ENCODE data around the gene UBL5.
"Not testable (repeated sequence)": the region's sequence is repeated elsewhere in the genome, so short reads cannot be mapped to it uniquely, and the experiment has no call there.

UBL5 gene

DNA sequence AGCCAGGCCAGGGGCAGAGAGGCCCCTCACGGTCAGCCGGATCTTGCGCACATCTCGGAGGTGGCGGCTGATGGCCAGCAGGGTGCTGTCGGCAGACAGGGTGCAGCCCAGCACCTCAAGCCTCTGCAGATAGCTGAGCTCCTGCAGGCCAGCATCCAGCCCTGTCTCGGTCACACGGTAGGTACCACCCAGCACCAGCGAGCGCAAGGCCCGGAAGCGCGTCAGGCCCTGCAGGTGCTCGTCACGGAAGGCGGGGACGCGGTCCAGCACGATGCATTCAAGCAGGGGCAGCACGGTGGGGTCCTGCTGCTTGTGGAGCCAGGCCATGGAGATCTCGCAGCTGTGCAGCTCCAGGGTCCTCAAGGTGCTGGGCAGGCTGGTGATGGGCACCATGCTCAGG is 16.6 kb upstream of the UBL5 start:
- no peak for DNase-seq (ENCODE audit: low read depth in 2 of 2)

DNA sequence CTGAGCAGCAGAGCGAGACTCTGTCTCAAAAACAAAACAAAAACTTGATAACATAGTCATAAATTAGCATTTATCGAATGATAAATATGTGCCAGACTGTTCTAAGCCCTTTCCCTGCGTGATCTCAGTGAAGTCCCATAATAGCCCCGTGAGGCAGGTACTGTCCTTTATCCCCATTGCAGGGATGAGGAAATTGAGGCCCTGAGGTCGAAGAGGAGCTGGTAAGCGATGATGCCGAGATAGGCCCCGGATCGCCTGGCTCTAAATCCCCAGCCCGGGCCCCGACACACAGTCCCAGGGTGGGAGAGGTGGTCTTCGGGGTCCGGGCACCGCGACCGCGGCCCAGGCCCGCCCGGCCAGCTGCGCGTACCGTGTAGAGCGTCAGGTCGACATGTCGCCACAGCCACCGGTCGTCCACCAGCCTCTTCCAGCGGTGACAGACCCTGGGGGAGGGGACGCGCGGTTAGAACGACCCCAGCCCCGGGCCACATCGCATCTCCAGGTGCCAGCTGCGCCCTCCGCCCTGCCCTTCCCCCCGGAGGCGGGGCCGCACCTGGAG is 9.5 kb upstream of the UBL5 start:
- DNase-seq (ENCODE audit: low read depth in 2 of 2) = no peak

DNA sequence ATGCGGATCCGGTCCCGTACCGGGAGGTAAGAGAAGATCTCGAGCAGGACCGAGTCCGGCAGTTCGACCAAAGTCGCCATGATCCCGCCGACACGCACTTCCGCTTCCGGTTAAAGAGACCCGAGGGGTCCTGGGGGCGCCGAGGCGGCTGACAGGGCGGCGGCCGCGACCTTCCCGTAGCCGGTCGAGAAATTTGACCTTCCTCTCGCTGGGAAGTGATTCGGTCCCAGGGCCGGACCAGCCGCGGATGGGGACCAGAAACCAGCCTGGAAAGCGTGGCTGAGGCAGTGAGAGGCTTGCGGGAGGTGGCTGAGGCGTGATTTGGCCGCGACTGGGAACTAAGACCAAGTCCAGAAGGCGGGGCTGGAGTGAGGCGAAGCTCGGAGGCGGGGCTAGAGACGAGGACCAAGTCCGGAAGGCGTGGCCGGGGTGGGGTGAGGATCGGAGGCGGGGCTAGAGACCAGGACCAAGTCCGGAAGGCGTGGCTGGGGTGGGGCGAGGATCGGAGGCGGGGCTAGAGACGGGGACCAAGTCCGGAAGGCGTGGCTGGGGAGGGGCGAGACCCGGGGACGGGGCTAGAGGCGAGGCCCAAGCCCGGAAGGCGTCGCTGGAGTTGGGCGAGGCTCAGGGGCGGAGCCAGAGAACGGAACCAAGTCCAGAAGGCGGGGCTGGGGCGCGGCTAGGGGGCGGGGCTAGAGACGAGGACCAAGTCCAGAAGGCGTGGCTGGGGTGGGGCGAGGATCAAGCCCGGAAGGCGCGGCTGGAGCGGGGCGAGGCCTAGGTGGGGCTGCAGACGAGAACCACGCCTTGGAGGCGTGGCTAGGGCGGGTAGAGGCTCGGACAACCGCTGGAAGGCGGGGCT is 8.8 kb upstream of the UBL5 start, which contains the start of gene FBXL12:
TSS of gene FBXL12 (minus strand) at position 346 of the 862 bp plus-strand sequence. CDS start at position 80, 266 bp downstream.
- peak; percentile 100 for DNase-seq (ENCODE audit: low read depth in 2 of 2)

DNA sequence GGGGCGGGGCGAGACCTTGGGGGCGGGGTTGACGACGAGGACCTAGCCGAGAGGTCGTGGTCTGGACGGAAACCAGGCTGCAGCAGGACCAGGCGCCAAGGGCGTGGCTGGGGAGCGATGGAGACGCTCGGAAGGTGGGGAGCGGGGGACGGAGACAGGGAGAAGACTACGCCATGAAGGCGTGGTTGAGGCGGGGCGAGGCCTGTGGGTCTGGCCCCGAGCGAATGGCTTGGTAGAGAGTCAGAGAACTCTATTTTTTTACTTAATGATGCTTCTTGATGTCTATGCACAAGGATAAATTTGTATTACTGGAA is 8.2 kb upstream of the UBL5 start:
- DNase-seq (ENCODE audit: low read depth in 2 of 2) = no peak

DNA sequence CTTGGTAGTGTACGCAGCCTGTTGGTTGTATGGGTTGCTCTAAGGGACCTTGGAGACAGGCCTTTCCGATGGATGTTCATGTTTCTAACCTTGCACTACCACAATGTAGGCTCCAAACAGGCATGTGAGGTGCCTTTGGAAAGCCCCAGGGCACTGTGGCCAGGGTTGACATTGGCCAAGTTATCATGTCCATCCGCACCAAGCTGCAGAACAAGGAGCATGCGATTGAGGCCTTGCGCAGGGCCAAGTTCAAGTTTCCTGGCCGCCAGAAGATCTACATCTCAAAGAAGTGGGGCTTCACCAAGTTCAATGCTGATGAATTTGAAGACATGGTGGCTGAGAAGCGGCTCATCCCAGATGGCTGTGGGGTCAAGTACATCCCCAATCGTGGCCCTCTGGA is 7.7 kb upstream of the UBL5 start:
- not testable (repeated sequence) for DNase-seq (ENCODE audit: low read depth in 2 of 2)

DNA sequence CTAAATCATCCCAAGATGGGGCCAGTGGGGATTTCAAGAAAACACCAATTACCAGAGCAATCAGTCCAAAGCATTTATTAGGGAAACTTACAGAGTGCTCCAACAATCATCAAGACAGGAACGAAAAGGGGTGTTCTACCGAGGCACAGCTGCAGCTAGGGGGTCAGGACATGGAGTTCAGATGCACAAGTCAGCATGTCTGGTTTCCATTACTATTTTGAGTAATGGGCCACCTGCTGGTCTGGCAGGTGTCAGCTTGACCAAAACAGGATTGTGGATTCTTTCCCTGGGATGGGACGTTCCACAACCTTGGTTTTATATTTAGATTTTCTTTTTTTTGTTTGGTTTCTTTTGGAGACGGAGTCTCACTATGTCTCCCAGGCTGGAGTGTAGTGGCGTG is 3.9 kb upstream of the UBL5 start:
- DNase-seq (ENCODE audit: low read depth in 2 of 2) = no peak

DNA sequence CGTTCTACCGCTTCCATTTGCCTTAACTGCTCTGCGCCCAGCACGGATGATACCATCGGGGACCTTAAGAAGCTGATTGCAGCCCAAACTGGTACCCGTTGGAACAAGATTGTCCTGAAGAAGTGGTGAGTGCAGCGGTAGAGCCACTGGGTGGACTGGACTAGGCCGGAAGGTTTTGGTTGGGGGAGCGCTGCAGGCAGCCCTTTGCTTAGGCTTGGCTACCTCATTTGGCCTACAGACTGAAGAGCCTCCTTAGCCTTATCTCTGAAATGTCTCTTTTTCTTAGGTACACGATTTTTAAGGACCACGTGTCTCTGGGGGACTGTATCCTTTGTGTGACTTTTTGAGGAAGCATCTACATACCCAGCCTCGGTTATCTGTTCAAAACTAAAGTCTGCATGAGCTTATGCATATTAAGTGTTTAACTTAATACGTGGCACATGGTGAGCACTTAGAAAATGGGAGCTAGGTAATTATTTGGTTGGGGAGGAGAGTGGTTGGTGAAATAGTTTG is 889 bp downstream of the UBL5 start:
- DNase-seq (ENCODE audit: low read depth in 2 of 2) = no peak

DNA sequence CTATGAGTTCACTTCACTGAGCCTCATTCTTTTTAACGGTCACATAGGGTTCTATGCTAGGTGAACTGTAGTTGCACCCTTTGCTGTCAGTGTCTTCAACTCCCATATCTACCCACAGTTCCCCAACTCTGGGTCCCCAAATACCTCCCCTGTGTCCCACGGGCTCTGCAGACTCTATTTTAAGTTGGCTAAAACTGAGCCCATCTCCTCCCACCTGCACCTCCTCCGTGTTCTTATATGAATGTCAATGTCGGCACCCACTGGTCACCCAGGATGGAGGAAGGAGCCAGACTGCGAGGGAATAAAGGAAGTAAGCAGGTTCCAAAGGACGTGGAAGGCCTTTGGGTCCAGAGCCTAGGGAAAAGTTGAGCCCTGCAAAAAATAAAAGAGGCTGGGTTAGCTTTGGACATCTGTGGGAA is 6.6 kb downstream of the UBL5 start:
- DNase-seq (ENCODE audit: low read depth in 2 of 2) = no peak

DNA sequence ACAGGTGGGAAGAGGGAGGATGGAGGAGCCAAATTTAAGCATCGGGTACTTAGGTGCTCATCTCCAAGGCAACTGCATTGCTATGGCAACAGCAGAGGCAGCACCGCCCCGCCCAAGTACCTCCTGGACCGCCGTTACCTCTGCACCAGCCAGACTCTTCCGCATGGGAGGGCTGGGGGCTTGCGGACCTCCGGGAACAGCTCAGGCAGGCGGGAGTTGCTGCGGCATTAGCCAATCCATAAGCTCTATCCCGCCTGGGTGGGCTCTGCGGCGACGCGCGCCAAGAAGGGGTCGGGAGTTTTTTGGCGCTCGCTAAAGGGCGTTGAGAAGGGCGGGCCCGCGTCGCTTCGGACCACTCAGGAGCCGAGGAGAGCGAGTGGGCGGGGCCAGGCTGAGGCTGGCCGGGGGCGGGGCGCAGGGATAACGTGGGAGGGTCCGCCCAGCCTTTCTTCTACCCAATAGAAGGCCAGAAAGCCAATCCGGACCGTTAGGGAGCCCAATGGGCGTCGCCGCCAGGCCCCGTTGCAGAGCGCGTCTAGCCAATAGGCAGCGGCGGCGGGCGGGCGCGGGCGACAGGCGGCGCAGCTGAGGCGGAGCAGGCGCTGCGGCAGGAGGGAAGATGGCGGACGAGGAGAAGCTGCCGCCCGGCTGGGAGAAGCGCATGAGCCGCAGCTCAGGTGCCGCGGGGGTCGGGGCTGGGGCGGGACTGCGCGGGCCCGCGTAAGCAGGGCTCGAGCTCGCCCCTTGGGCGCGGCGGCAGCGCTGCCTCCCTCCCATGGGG is 7.2 kb downstream of the UBL5 start, which contains the start of gene PIN1:
TSS of gene PIN1 (plus strand) at position 593 of the 781 bp plus-strand sequence. CDS start at position 620, 27 bp downstream.
- peak; percentile 99 for DNase-seq (ENCODE audit: low read depth in 2 of 2)

DNA sequence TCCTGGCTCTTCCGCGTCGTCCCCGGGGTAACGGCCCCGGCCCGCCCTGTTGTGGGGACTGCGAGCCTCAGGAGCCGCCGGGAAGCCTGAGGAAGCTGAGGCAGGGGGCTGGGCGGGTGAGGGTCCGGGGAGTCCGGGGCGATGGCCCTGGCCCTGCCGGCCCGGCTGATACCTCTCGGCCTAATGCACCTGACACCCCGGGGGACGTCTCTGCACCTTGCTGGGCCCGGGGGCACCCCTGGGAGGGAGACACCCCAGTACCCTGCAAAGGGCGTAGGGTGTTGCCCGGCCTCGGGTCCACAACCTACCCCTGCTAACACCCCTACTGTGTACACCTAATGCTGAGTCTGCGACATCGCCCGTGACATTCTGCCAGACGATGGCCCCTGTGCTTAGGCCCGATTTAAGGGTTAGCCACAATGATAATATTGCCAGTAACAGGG is 7.8 kb downstream of the UBL5 start:
- no peak for DNase-seq (ENCODE audit: low read depth in 2 of 2)

DNA sequence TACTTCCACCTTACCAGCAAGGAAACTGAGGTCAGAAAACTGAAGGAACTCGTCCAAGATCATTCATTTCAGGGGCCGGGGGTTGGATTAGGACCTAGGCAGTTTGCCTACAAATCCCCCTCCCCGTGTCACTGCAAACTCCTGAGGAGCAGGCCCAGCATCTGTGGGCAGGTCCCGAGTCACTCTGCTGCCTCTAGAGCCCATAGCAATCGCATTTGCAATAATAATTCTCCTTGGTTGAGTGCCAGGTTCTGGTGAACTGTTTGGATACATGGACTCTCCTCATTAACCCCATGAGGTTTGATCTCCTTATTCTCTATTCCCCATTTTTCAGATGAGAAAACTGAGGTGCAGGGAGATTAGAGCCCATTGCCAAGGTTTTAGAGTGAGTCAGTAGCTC is 8.3 kb downstream of the UBL5 start:
- no peak for DNase-seq (ENCODE audit: low read depth in 2 of 2)

DNA sequence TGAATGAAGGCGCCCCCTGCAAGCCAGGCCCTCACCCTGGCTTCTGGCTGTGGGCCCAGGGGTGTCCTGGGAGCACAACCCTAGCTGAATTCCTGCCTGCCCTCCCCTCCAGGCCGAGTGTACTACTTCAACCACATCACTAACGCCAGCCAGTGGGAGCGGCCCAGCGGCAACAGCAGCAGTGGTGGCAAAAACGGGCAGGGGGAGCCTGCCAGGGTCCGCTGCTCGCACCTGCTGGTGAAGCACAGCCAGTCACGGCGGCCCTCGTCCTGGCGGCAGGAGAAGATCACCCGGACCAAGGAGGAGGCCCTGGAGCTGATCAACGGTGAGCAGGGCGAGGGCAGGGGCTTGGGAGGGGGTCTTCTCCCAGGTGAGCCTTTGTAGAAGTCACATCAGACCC is 10.6 kb downstream of the UBL5 start:
- DNase-seq (ENCODE audit: low read depth in 2 of 2) = no peak

DNA sequence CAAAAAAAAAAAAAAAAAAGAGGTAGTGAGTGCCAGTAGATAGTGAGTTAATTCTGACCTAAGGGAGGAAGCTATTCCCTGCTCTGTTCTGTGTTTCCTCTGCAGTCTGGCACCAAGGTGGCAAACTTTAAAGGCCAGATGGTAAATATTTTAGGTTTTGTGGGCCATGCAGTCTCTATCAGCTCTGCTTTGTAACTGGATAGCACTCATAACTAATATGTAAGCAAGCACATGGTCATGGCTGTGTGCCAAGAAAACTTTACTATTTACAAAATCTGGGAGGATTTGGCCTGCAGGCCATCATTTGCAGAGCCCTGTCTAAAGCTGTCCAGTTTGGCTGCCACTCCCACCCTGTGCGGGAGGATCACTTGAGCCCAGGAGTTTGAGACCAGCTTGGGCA is 11.7 kb downstream of the UBL5 start:
- DNase-seq (ENCODE audit: low read depth in 2 of 2) = no peak

DNA sequence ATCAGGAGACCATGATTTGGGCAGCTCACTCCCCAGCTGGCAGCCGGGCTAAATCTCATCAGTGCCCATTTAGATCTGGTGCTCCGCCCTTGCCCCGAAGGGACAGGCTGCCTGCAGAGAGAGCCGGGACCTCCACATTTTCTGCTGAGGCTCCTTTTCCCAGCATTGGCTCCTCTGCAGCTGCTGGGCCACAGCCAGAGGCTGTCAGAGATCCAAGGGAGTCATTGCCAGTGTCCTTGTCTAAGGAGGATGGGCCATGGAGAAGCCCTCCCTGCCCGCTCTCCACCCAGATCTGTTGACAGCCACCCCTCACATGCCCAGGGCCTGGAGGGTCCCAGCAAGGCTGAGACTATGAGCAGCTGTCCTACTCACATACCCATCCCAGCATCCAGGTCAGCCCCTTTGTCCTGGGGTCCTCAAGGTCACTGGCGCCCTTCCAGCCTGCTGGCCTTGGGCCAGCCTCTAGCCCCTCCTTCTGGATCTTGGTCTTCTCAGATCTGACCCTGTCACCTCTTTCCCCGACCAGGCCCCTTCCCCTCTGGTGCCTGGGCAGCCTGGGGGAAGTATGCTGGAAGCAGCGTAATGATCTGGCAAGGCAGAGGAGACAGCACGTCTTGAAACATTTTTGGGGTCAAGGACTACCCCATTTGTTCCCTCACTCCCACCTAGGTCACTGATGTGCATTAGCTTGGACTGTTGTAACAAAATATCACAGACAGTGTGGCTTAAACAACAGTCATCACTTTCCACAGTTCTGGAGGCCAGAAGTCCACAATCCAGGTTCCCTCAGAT is 15.3 kb downstream of the UBL5 start:
- DNase-seq (ENCODE audit: low read depth in 2 of 2) = no peak

DNA sequence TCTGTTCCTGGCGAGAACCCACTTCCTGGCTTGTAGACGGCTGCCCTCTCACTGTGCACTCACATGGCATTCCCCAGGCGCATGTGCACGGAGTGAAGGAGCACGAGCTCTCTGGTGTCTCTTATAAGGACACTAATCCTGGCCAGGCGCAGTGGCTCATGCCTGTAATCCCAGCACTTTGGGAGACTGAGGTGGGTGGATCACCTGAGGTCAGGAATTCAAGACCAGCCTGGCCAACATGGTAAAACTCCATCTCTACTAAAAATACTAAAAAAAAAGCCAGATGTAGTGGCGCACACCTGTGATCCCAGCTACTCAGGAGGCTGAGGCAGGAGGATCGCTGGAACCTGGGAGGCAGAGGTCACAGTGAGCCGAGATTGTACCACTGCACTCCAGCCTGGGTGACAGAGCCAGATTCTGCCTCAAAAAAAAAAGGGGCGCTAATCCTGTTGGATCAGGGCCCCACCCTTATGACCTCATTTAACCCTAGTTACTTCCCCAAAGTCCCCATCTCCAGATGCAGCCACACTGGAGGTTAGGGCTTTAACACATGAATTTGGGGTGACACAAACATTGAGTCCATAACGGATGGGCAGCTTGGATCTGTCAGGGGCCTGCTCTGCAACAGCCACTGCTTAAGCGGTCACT is 16.0 kb downstream of the UBL5 start:
- DNase-seq (ENCODE audit: low read depth in 2 of 2) = not testable (repeated sequence)

DNA sequence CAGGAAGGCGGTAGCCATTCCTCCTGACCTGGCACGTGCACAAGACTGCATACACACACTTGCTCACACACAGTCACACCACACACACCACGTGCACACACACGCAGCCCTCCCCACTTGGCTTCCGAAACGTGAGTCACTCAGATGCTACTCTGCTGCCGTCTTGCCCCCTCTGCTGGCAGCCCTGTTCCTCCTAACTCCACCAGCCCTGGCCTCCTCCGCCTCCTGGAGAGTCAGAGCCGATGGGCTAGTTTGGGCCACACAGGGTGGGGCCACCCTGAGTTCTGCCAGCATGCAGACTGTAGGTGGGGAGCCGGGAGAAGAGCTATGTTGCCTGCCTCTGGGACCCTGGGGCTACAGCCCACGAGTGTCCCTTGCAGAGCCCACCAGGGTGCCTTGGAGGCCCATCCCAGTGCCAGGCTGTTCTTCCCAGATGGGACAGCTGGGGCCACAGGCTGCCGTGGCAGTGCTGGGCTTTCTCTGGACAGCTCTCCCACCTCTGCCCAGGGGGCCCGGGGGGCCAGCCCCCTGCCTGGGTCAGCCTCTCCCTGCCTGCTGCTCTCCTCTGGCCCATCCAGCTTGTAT is 19.5 kb downstream of the UBL5 start:
- DNase-seq (ENCODE audit: low read depth in 2 of 2) = peak; percentile 27 to 41

DNA sequence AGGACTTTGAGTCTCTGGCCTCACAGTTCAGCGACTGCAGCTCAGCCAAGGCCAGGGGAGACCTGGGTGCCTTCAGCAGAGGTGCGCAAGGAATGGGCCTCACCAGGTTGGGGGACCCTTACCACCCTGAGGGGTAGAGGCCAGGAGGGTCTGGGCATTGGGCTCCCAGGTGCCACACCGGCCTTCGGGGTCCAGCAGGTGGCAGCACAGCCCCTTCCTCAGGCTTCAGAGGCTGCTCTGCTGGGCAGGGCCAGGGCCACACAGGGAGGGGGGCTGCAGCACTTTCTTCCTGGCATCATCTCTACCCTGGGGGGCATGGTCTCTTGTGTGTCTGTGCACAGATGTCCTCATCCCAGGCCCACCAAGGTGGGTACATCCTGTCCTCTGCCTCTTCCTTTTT is 20.3 kb downstream of the UBL5 start:
- peak; percentile 17 to 25 for DNase-seq (ENCODE audit: low read depth in 2 of 2)

DNA sequence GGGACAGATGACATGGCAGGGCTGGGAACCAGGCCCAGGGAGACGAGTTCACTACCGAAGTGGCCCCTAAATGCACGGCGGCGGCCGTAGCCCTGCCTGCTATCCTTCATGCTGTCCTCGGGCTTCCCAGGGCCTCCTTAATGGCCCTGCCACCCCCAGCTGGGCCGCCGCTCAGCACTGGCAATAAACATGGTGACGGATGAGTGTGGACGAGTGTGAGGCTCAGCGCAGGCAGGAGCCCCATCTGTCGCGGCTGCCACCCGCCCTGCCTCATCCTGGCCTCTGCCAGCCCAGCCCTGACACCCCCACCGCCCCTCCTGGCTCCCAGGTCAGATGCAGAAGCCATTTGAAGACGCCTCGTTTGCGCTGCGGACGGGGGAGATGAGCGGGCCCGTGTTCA is 21.0 kb downstream of the UBL5 start:
- DNase-seq (ENCODE audit: low read depth in 2 of 2) = no peak

DNA sequence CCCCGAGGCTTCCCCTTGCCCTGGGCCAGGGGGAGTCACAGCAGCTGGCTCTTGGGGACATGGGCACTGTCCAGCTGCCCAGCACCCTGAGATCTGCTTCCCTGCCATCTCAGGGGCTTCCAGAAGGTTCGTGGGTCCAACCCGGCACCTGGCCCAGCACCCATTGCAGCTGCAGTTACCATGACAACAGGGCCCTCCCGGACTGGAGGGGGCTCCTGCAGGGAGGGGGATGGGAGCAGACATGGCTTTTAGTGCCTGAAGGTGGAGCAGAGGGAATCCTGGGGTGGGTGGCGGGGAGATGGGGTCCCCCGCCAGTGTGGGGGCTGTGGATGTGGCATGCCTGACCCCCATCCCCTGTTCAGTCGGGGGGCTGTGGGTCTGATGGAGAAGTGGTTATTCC is 22.1 kb downstream of the UBL5 start:
- no peak for DNase-seq (ENCODE audit: low read depth in 2 of 2)

DNA sequence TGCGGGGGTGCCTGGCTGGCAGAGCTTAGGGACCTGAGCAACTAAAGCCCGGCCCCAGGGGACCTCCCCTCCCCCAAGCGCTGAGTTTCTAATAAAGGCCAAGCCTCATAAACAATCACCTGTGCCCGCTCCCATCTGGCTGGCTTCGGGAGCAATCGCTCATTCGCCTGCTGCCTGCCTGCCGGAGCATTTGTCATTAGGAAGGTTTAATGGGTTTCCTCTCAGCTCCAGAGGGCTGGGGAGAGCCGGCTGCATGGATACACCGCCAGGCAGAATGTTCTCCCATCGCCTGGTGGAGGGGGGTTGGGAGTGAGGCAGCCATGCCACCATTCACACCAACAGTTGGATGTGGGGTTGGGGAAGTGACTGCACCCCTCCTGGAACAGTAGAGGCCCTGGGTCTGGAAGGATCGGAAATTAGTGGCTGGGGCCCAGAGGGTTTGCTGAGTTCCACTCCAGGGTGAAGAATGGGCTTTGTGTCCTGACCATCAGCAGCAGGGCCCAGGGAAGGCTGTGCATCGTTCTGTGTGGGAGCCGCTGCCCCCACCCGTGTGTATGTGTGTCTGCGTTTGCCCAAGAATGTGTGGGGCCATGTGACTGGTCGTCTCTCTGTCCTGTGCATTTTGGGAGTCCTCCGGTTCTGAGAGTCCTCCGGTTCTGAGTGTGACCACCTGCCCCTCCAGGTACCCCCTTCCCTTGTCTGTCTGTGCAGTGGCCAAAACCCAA is 22.7 kb downstream of the UBL5 start:
- DNase-seq (ENCODE audit: low read depth in 2 of 2) = no peak
